Measurements from ENCODE around the gene ERN1.

GRCh38 chr17:64085650-64086005 is 44.3 kb downstream of the ERN1 start:
- TF ChIP-seq CTCF (IDR thresholded peaks at IDR 0.05; ENCODE audit: borderline replicate concordance, extremely low read depth, low read length, poor library complexity, severe bottlenecking): no peak
- TF ChIP-seq EZH2 (IDR thresholded peaks at IDR 0.05; ENCODE audit: borderline replicate concordance, low read depth, low read length, severe bottlenecking): no peak

Data from DND-41 (cell line).